ENCODE results near the gene SH3PXD2B.

DNA sequence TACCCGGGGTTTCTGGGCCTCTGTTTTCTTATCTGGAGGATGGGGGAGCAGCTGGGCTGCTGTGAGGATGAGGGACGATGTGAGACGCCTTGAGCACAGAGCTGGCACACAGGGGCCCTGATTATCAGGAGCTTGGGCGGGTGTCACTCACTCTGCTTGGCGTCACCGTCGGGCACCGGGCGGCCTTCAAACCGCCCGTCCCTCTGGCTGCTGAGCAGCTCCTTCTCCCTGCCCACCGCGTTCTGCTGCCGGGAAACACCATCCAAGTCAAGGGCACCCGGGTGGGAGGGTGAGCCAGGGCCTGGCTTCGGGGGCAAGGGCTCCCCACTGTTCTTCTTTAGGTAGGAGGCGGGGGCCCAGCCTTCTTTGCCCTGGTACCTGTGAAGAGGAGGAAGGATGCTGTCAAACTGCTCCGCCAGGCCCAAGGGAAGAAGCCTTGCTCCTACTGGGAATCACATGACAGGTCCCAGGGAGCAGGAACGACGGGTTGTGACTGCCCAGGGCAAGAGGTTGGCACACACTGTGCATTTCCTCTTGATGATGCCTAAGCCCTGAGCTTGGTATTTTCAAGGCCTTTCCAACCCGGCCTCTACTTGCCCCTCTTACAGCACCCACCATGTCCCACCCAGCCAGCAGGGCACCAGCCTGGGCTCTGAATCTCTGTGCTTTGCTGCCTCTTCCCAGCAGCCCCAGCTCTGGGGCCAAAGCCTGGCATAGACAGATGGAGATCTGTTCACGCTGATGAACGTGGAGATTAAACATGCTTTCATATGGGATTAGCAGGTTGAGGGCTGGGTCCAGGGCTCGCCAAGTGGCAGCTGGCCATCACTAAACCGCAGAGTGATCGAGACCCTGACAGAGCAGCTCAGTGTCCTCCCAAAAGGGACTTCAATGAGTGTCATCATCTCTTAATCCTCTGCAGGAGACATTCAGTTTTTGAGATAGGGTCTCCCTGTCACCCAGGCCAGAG lies 103.8 kb downstream of the SH3PXD2B start:
- TF ChIP-seq, protein P1, sequence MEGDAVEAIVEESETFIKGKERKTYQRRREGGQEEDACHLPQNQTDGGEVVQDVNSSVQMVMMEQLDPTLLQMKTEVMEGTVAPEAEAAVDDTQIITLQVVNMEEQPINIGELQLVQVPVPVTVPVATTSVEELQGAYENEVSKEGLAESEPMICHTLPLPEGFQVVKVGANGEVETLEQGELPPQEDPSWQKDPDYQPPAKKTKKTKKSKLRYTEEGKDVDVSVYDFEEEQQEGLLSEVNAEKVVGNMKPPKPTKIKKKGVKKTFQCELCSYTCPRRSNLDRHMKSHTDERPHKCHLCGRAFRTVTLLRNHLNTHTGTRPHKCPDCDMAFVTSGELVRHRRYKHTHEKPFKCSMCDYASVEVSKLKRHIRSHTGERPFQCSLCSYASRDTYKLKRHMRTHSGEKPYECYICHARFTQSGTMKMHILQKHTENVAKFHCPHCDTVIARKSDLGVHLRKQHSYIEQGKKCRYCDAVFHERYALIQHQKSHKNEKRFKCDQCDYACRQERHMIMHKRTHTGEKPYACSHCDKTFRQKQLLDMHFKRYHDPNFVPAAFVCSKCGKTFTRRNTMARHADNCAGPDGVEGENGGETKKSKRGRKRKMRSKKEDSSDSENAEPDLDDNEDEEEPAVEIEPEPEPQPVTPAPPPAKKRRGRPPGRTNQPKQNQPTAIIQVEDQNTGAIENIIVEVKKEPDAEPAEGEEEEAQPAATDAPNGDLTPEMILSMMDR (IDR thresholded peaks at IDR 0.05; ENCODE audit: insufficient read depth, low read length), result no peak
- no peak for TF ChIP-seq POLR2AphosphoS5 (IDR thresholded peaks at IDR 0.05; ENCODE audit: low read depth)
